Measurements from ENCODE around the gene TMEM178B. TPM values are rescaled to one million over a fixed set of nuclear protein-coding genes. Genes with fewer than 3 reads are reported as not detected.

The TMEM178B gene
- total RNA-seq, 1 donor from 2014 or later: 0.74 TPM

DNA sequence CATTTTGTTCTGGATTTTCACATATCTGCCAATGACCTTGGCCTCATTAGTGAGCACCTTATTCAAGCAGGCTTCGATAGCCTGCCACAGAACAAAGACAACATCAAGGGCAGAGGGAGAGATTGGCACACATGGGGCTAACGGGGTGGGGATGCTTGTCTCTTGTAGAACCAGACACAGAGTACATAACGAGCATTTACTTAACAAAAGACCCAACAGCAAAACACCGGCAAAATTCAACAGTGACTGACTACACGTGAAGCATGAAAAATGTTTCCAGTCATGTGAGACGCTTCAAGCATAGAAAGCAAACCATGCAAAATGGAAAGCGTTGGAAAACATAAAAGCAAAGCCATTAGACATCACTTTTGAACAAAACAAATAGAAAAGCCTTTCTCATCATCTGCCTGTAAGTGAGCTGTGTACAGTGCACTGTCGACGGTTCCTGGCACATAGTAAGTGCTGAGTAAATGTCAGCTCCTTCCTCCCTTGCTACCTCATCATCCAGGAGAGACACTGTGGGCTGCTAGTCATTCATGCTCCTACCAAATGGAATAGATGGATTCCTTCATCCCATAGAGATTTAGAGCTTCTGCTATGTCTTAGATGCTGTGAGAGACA lies 342.9 kb downstream of the TMEM178B start:
- DNase-seq (ENCODE audit: low spot score): no peak

DNA sequence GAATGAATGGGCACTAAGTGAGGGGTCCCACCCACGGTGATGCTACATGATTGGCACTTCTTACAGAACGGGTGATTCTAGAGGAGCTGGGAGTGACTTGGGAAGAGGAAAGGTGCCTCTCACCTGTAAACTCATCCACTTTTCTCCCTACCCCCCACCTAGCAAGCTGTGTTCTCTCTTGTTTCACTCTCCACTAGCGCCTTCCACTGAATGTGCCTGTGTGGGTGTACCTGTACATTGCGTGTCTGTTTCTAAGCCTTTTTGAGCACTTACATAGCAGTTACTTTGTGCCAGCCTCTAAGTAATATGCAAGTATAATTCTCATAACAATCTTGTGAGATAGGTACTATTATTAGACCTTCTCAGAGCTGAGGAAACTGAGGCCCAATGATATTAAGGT lies 343.6 kb downstream of the TMEM178B start:
- no peak for DNase-seq (ENCODE audit: low spot score)

DNA sequence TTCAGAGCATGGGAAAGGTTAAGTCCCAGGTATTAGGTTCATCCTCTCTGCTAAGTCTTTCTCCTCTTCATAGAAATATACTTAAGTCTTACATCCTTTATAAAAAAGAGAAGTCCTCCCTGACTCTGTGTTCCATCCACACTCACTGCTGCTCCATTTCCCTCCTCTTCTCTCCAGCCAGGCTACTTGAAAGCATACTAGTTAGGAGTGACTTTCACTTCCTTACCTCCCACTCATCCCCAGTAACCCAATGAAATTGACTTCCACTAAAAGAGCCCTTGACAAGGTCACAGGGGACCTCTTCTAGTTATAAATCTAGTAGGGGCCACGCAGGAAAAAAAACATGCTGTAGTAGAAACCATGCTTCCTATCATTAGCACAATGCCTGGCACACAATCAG lies 344.2 kb downstream of the TMEM178B start:
- DNase-seq (ENCODE audit: low spot score): no peak

DNA sequence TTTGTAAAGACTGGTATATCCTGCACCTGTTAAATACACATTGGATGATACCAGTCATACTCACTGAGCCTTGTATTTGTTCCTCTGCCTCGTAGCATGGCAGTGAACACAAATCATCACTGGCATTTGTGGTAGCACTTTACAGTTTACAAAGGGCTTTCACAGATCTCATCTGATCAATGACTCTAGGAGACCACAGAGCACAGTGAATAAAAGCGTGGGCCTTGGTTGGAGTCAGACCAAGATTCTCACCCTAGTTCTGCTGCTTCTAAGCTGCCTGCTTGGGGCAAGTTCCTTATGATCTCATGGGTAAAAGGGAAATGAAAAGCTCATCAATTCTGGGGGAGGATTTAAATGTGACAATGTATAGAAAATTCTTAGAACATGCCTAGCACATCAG lies 347.4 kb downstream of the TMEM178B start:
- DNase-seq (ENCODE audit: low spot score): no peak

DNA sequence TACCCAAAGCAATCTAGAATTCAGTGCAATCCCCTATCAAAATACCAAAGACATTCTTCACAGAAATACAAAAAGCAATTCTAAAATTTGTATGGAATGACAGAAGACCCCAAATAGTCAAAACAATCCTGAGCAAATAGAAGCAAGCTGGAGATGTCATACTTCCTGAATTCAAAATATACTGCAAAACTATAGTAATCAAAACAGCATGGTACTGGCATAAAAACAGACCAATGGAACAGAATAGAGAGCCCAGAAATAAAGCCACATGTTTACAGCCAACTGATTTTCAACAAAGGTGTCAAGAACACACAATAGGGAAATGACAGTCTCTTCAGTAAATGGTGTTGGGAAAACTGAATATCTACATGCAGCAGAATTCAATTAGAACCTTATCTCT lies 353.3 kb downstream of the TMEM178B start:
- DNase-seq (ENCODE audit: low spot score): no peak

DNA sequence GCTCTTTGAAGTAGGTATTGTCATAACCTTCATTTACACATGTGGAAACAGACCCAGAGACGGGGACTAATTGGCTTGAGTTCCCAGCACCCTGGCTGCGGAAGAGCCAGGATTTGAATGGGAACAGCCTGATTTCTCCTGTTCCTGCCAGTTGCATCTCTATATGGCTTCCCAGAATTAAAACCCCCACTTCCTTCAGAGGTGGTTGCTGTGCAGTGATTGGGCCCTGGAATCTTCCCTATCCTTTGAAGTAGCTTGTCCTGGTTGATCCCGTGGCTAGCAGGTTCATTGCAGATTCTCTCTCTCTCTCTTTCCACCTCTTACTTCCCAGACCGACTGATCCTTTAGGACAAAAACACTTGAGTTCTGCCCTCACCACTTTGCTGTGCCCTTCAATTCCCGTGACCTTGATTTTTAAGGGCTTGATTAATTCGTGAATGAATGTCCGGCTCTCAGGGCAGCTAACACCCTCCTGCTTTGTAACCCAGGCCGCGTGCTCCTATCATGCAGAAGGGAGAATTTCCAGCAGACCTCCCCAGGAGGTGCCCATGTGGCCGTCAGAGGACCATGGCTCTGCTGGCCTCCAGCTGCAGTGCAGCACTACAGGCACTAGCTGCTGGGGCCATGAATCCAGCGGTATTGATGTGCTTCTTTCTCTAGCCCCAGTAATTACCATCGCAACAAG lies 356.7 kb downstream of the TMEM178B start:
- DNase-seq (ENCODE audit: low spot score): no peak

DNA sequence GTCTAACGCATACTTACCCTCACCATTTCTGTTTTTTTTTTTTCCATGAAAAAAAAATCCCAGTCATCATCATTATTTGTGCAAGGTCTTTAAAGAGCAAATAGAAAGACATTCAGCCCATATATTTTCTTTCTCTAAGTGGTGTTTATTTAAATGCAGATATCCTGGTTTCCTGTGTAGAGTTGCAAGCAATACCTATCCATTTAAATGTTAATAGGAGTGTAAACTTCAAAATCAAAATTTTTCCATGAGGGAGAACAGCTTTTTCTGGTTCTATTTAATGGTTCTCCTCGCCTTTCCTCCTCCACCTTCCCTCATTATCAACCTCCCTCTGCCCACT lies 357.2 kb downstream of the TMEM178B start:
- DNase-seq (ENCODE audit: low spot score): no peak

DNA sequence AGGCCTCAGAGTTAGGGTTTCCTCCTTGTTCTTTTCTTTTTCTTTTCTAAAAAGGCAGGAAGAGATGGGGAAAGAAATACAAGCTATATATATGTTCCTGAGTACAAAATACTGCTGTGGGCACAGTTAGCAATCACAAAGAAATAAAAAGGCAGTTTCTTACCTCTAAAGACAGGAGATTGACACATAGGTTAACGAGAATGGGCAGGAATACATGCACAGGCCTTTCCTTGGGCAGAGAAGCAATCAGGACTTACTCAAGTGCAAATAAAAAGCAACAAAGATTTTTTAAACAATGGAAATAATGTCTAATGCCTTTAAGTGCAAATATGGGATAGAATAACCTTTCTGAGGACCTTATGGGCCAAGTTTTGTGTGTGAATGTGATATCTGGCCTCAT lies 357.8 kb downstream of the TMEM178B start:
- DNase-seq (ENCODE audit: low spot score): no peak

DNA sequence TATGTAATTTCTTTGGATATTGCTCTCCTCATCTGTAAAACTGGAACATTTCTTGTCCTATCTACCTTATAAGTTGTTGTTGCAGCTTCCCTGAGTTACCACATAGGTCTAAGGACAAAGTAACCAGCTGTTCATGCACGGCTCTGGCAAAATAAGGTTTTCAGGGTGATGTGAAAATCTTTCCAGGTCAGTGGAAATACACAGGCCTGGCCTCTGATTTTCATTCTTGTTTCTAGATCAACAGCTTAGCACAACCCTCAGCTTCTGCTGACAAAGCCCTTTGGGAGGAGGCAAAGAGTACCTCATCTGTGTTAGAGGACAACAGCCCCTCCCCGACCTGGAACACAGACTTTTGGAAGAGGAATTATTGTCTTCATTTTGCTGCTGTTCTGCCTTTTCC lies 359.8 kb downstream of the TMEM178B start:
- DNase-seq (ENCODE audit: low spot score): no peak

DNA sequence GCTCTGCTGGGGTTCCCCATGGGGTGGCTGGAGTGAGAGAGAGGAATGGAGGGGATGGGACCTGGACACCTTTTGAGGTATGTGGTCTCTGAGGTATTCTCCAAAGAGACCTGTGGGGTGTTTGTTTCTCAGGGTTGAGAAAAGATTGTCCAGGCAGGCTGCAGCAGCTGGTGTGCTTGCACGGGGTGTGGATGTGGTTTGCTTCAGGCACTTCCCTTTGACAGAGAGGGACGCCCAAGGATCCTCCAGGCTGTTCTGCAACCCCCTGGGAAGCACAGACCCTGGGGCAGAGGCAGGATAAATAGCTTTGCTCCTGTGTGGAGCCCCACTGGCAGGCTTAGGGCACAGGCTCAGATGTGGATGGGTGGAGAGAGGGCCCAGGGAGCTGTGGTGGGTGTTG lies 362.3 kb downstream of the TMEM178B start:
- DNase-seq (ENCODE audit: low spot score): no peak

DNA sequence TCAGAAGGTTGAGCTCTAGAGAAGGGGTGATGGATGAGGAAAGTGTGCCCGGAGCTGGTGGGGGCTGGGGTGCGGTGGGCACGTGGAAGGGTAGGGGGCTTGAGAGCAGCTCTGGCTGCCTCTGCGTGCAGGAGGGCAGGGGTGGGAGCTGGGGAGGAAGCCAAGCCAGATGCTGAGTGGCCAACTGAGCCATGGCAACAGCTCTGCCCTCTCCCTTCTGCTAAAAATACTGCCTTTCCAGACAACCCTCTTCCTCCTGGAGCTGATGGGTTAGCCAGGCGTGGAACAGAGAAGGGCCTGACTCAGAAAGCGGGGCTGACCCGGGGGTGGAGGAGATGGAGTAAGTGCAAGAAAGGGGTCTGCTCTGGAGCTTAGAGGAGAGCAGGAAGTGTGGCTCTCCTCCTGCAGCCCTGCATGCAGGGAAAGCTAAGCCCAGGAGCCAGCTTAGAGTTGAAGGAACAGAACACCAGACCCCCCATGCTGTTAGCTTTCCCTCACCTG lies 362.8 kb downstream of the TMEM178B start:
- no peak for DNase-seq (ENCODE audit: low spot score)

DNA sequence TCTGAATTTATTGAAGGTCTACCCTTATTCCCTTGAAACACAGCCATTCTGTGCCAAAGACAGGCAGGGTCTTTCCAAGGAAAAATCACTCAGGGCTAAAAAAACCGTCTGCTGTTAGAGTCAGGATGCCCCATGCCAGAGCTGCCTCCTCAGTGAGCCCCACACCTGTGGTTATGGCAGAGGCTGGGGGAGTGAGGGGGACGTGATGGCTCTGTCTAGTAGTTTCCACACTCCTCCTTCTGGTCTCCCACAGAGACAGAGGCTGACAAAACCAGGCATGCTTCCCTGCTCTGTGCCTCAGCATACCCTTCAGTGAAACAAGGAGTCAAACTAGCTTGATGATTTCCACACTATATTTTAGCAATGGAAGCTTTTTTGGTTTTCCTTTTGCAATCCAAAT lies 365.3 kb downstream of the TMEM178B start:
- DNase-seq (ENCODE audit: low spot score): no peak

DNA sequence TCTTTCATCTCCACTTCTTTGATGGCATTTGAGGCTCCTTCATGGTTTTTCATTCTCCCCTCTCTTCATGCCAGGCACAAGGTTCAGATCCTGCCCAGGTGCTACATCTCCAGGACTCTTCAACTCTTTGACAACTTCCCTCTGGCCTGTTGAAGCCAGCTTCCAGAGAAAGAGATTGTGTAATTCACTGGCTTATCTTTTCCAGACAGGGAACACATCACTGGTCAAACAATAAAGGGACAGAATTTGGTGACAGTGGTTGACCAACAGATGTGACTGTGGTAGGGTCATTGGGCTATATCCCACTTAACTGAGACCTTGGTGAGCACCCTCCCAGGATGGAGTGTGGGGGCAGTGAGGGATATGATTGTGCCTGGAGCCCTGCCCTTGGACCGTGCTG lies 365.9 kb downstream of the TMEM178B start:
- no peak for DNase-seq (ENCODE audit: low spot score)

DNA sequence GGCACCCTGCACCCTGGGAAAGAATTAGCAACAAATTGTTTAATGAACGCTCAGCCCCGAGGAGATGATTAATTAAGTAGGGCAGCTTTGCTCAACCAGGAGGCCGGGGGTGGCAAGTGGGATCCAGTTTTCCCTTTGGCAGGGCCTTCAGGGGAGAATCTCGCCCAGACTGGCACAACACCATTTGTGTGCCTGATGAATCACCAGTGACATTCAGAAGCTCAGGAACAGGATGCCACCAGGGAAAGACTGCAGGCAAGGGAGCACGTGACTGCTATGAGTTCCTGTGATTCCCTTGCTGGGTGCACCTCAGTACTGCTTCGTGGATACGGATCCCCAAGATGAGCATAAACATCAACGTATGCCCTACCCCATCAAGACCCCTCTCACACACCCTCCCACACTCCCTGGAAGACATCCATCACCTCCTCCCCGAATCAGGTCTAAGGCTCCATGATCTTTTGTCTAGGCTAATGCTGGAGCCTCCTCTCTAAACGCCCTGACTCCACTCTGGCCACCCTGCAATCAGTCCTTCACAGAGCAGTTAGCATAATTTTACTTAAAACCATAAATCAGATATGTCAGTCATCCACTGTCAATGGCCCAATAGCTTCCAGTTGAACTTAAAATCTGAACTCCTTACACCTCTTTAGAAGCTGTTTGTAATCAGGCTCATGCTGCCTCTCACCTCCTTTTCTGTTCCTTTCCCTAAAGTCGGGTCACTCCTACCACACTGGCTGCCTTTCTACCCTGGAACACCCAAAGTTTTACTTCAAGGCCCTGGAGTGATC lies 368.2 kb downstream of the TMEM178B start:
- DNase-seq (ENCODE audit: low spot score): no peak

DNA sequence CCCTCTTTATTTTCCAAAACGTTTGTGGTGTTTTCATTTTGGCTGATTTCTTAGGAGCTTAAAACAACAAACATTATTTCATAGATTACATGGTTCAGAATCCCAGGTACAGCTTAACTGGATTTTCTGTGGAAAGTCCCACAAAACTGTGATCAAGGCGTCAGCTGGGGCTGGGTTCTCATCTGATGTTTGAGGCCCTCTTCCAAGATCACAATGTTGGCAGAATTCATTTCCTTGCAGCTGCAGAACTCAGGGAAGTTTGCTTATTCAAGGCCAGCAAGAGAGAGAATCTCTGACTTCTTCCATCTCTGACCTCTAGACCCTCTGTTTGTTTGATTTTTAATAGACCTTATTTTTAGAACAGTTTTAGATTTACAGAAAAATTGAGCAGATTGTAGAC lies 368.9 kb downstream of the TMEM178B start:
- no peak for DNase-seq (ENCODE audit: low spot score)

DNA sequence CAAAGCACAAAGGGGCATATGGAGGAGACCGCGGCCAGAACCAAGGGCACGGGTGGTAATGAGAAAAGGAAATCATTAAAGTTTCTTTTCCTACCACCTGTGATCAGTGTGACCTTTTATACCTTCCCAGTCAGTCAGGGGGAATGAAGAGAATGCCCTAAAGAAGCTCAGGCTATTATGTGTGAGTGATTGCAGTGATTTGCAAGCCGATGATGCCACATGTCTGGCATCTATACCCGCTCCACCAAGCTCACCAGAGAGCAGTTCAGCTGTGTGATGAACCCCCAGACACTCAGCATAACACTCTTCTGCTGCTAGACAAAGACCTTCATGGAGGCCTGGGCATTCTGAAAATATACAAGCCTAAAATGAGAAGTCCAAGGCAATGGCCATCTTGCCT lies 371.1 kb downstream of the TMEM178B start:
- no peak for DNase-seq (ENCODE audit: low spot score)

DNA sequence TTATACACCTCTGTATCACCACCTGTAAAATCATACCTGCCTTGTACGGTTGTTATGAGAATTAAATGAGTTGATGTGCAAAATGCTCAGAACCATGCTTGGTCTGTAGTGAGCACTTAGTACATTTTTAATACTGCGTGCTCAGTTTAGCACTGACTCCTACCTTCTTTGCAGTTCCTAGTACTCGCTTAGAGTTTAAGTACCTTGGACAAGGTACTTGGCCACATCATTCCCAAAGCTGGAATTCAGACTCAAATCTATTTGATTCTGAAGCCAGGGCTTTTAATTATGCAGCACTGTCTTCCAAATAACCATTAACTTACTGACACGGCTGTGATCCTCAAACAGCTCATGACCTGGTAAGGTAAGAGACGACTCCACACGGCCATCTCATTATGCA lies 377.4 kb downstream of the TMEM178B start:
- no peak for DNase-seq (ENCODE audit: low spot score)

DNA sequence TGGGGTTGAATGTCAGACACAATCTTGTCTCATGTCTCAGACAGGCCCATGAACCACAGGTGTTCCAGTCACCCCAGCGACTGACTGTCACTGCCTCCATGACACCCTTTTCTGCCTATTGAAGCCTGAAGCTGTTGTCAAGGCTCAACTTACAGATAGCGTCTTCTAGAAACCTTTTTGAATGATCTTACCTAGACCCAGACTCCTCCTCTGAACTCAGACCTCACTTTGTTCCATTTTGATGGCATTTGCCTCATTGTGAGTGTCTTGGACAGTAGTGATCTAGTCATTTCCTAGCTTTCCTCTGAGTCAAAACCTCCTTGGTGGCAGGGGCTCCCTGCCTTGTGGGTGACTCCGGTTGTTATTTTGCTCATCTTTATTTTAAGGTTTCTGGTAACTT lies 379.0 kb downstream of the TMEM178B start:
- DNase-seq (ENCODE audit: low spot score): no peak

DNA sequence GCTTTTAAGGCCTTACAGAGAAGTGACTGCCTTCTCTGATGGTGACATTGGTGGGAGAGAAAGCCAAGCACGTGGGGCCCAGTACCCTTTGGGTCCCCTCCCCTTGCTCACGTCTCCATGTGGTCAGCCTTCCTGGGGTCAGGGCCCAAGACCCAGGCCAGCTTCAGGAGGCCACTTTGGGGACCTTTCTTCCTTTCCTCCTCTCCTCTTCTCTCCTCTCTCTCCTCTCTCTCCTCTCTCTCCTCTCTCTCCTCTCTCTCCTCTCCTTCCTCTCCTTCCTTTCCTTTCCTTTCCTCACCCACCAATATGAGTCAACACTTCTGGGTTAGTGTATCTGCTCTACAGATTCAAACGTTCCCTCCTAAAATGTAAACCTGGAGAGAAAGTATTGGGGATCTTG lies 380.5 kb downstream of the TMEM178B start:
- no peak for DNase-seq (ENCODE audit: low spot score)

DNA sequence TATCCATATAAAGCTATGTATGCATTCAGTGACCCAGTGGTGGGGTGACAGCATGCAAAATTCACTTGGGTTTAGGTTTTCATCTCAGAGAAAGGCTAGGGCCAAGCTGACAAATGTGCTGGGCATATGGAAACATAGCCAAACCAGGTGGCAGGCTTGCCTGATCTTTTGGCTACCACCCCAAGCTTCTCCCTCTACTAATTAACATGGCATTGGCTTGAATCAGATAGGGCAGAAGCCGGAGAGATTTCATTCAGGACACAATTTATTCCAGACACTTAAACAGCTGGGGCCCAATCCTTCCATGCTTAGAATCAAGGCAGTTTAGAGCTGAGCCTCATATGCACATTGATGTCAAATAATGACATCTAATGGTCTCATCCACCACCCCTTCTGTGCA lies 381.9 kb downstream of the TMEM178B start:
- no peak for DNase-seq (ENCODE audit: low spot score)

DNA sequence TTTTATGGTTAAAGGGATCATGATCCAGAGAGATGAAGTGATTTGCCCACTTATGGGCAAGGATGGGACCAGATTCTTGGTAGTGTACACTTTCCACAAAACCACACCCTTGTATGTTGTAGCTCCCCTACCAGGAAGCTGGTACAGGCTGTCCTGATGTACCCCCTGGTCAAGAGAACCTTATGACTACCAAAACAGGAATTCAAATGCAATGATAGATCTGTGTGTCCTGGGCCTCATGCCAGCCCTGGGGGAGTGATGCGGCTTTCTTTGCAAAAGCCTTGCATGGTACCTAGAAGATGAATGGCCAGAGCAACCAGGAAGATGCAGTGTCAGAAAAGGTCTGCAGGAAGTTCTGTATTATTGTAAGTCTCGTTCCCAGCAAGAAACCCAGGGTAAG lies 382.4 kb downstream of the TMEM178B start:
- no peak for DNase-seq (ENCODE audit: low spot score)

DNA sequence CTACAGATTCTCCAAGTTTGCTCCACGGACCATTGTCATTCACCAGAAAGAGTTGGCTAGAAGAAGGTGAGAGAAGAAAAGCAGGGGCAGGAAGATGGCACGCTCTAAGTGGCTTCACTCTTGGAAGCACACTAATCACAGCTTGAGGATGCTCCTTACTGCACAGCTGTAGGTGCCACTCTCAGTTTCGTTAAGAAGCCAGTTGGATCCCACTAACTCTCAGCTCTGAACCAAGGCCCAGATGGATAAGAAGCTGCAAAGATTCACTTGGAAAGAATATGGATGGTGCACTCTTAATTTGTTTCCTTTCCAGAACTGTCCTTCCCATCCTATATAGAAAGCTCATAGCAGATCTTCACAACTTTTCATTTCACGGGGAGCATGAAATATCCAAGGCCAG lies 382.8 kb downstream of the TMEM178B start:
- no peak for DNase-seq (ENCODE audit: low spot score)

Data from mesenteric fat pad (tissue), 1 donor.